ENCODE measurements around the gene FSTL4.

FSTL4 gene

GRCh38 chr5:133475986-133476385, 136.4 kb downstream of the FSTL4 start:
- DNase-seq (ENCODE audit: low spot score), result no peak

- no peak for DNase-seq (ENCODE audit: low spot score)
These were observed 137.3 kb downstream of the FSTL4 start for GRCh38 chr5:133474851-133475590.

GRCh38 chr5:133473291-133473690, 139.1 kb downstream of the FSTL4 start:
- DNase-seq (ENCODE audit: low spot score), result no peak

- DNase-seq (ENCODE audit: low spot score), result no peak
These were observed 139.5 kb downstream of the FSTL4 start for GRCh38 chr5:133472829-133473228.

GRCh38 chr5:133471699-133472098, 140.6 kb downstream of the FSTL4 start:
- DNase-seq (ENCODE audit: low spot score), result no peak

- DNase-seq (ENCODE audit: low spot score), result no peak
These were observed 141.5 kb downstream of the FSTL4 start for GRCh38 chr5:133470841-133471240.

- DNase-seq (ENCODE audit: low spot score), result no peak
These were observed 142.5 kb downstream of the FSTL4 start for GRCh38 chr5:133469846-133470245.

- DNase-seq (ENCODE audit: low spot score), result no peak
These were observed 143.1 kb downstream of the FSTL4 start for GRCh38 chr5:133469252-133469651.

- DNase-seq (ENCODE audit: low spot score), result no peak
These were observed 143.7 kb downstream of the FSTL4 start for GRCh38 chr5:133468596-133468995.

- DNase-seq (ENCODE audit: low spot score), result no peak
These were observed 144.4 kb downstream of the FSTL4 start for GRCh38 chr5:133467826-133468463.

GRCh38 chr5:133467335-133467779, 145.0 kb downstream of the FSTL4 start:
- peak; percentile 12 for DNase-seq (ENCODE audit: low spot score)

- DNase-seq (ENCODE audit: low spot score), result no peak
These were observed 145.6 kb downstream of the FSTL4 start for GRCh38 chr5:133466556-133467334.

GRCh38 chr5:133464013-133464412, 148.3 kb downstream of the FSTL4 start:
- no peak for DNase-seq (ENCODE audit: low spot score)

GRCh38 chr5:133461796-133462516, 150.4 kb downstream of the FSTL4 start:
- DNase-seq (ENCODE audit: low spot score), result no peak

- DNase-seq (ENCODE audit: low spot score), result no peak
These were observed 152.1 kb downstream of the FSTL4 start for GRCh38 chr5:133460172-133460758.

- DNase-seq (ENCODE audit: low spot score), result no peak
These were observed 152.7 kb downstream of the FSTL4 start for GRCh38 chr5:133459474-133460160.

GRCh38 chr5:133458435-133458834, 153.9 kb downstream of the FSTL4 start:
- DNase-seq (ENCODE audit: low spot score), result no peak

GRCh38 chr5:133457439-133458355, 154.6 kb downstream of the FSTL4 start:
- no peak for DNase-seq (ENCODE audit: low spot score)

- DNase-seq (ENCODE audit: low spot score), result no peak
These were observed 155.4 kb downstream of the FSTL4 start for GRCh38 chr5:133456933-133457402.

- no peak for DNase-seq (ENCODE audit: low spot score)
These were observed 156.7 kb downstream of the FSTL4 start for GRCh38 chr5:133455676-133456075.

Data from CD4-positive, alpha-beta T cell treated with Interleukin-6 at 100 ng/mL for 8 hours (primary cell).